HG03342 (cell line): Measurements from ENCODE around the gene RALGDS.

Experiments
- ATAC-seq: cut with Tn5 transposase; IDR thresholded peaks from one replicate; pipeline ENCODE4 v1.9.1; 2021; ENCODE audit warnings: mild to moderate bottlenecking, moderate library complexity; ENCODE audit not compliant: unreplicated experiment

The RALGDS gene

GRCh38 chr9:133057553-133057952 is 63.5 kb downstream of the RALGDS start:
- no peak for ATAC-seq

DNA sequence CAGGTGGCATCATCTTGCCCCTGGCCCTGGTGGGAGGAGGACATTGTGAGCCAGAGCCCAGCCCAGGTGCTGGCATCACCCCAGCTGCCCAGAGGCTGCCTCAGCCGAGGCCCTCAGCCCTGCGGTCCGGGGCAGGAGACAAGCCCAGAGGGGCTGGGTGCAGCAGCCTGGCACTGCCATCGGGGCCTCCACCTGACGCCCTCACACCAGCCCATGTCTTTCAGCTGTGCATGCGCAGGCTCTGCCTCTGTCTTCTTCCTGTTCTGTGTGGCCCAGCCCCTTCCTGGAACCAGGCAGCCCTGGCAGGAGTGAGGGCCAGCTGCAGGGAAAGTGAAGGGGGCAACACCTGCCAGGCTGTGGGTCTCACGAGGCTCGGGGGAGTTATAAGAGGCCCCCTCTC is 64.0 kb downstream of the RALGDS start:
- ATAC-seq = no peak

DNA sequence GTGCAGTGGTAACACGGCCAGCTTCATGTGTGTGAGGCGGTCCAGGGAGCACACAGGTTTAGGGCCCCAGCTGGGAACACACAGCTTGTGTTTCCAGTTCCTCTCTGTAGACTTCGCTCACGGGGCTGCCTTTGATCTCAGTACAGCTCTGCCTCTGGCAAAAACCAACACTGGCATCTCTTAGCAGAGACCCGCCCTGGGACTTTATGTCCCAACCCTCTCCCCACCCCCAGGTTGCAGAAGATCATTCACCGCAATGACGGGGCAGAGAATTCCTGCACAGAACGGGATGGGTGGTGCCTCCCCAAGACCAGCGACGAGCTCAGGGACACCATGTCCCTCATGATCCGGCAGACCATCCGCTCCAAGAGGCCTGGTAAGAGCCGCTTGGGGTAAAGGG is 64.5 kb downstream of the RALGDS start:
- no peak for ATAC-seq

- no peak for ATAC-seq
Observed at GRCh38 chr9:133055788-133056420, 65.1 kb downstream of the RALGDS start.

GRCh38 chr9:133054966-133055365 is 66.1 kb downstream of the RALGDS start:
- ATAC-seq = no peak

DNA sequence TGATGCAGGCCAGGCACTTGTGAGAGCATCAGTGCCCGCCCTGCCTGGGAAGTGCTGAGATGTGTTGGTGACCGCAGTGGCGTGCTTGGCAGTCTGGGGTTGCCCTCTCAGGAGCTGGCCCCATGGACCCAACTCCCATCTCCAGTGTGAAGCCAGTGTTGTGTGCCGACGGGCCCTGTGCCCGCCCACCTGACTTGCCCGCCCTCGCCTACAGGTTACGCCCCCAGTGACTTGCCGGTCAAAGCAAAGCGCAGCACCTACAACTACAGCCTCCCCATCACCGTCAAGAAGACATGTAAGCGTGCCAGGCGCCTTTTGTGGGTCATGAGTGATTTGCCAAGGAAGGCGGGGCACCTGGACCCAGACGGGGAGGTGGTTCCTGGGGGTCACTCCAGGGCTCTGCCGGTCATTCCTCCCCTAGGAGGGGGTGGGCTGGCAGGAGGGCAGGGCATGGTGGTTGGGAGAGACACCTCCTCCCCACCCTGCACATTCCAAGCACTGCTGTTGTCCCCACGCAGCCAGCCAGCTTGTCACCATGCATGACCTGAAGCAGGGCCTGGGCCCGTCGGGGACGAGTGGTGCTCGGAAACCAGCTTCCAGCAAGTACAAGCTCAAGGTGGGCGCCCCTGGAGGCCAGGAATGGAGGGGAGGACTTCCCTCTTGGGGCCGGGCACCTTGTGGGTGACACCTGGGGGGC is 66.7 kb downstream of the RALGDS start:
- no peak for ATAC-seq

DNA sequence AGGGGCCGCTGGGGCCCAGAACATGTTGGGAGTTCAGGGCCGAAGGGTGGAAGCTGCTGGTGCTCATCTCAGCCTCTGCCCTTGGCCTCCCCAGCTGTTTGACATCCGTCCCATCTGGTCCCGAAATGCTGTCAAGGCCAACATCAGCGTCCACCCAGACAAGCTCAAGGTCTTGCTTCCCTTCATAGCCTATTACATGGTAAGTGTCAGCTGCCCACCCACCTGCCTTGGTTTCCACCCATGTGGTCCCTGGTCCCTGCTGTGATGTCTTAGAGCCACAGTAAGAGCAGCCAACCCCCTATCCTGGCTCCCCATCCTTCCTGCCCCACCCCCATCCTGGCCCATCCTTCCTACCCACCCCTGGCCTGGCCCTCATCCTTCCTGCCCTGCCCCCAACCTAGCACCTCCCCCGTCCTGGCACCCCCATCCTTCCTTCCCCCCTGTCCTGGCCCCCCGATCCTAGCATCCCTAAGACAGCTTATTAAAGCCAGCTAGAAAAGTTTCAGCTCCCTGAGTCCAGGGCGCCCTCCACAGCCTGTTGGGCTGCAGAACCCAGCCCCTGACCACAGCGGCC is 69.0 kb downstream of the RALGDS start:
- no peak for ATAC-seq

DNA sequence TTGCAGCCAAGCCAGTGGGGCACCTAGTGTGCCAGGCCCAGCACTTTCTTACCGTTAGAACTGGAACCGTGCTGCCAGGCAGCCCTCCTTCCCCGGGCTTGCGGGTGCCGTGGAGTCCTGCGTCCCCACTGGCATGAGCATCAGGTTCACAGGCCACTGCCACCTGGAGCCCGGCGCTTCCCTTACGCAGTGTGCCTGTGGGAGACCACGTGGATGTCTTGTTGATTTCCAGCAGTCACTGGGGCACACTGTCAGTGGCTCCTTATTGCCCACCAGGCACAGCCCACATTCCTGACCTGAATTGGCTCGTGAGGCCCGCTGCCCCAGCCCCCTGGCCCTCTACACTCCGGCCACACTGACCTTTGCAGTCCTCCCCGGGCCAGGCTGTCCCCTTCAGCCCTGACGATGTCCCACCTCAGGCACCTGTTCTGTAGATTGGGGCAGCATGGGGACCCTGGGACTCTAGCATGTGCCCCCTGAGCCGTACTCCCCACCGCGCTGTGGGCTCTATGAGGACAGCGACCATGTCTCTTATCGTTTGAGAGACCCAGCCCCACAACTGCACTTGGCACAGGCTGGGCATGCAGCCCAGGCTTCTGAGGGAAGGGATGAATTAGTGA is 69.6 kb downstream of the RALGDS start:
- ATAC-seq = no peak

DNA sequence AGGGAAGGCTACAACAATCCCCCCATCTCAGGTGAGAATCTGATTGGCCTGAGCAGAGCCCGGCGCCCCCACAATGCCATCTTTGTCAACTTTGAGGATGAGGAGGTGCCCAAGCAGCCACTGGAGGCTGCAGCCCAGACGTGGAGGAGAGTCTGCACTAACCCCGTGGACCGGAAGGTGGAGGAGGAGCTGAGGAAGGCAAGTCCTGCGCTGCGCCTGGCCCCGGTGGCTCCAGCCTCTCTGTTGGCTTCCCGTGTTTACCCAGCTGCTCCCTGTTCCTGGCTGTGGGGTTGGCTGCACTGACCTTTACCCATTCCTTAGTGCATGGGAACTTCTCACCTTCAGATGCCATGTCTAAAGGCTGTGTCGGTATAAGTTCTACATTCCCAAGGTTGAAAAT is 70.3 kb downstream of the RALGDS start:
- ATAC-seq = no peak

DNA sequence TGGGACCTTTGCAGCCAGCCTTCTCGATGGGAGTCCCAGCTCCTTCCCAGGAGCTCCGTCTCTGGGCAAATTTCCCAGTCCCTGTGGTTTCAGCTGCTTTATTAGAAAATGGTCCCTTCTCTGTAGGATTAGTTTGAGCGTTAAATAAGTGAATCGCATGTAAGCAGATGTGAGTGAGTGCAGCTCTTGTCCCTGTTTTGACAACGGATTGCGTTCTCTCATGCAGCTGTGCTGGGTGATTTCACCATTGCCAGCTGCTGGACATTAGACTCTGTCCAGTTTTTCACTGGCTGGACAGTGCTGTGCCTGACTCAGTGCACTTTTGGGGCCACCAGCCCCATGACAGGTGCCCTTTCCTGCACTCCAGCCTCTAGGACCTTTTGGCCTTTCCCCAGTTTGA is 70.9 kb downstream of the RALGDS start:
- no peak for ATAC-seq

- no peak for ATAC-seq
Observed at GRCh38 chr9:133049043-133049442, 72.0 kb downstream of the RALGDS start.

GRCh38 chr9:133048595-133048994 is 72.4 kb downstream of the RALGDS start:
- ATAC-seq = no peak
